Measurements from ENCODE around the gene ATE1. TPM values are rescaled to one million over a fixed set of nuclear protein-coding genes. Genes with fewer than 3 reads are reported as not detected.

ATE1 gene
- total and polyA plus RNA-seq, 8 donors, result 2.8 to 15.4 (median 8.5) TPM

DNA sequence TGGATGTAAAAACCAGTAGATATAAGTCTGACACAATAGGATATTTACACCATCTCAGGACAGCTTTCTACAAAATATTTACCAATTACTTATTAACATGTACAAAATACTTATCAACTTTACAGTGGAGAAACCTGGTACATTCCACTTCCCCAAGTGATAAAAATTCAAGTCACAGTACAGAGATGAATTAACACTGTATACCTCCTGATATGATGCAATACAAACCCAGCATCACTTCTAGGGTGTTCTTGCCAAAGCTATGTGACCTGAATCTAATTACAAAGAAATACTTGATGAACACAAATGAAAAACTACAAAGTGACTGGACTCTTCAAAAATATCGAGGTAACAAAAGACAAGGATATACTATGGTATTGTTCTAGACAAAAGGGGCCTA is 173.2 kb downstream of the ATE1 start:
- DNase-seq, result no peak
- no peaks in the 10 kb centered on the region for H3K27me3 ChIP-seq
- WGBS, 2 donors, result 90 to 91% methylated on average over 1 of the region's 1 CpG
- intact Hi-C loops (cut with DNase I), result no loop called here
- H3K4me3 ChIP-seq, result no peak overlapping the region
- ATAC-seq, result no peak
- no peak for FAIRE-seq
- H3K36me3 ChIP-seq, result no peaks in the 10 kb centered on the region
- H3K9me3 ChIP-seq, result no peaks in the 10 kb centered on the region
- TF ChIP-seq, protein P1, sequence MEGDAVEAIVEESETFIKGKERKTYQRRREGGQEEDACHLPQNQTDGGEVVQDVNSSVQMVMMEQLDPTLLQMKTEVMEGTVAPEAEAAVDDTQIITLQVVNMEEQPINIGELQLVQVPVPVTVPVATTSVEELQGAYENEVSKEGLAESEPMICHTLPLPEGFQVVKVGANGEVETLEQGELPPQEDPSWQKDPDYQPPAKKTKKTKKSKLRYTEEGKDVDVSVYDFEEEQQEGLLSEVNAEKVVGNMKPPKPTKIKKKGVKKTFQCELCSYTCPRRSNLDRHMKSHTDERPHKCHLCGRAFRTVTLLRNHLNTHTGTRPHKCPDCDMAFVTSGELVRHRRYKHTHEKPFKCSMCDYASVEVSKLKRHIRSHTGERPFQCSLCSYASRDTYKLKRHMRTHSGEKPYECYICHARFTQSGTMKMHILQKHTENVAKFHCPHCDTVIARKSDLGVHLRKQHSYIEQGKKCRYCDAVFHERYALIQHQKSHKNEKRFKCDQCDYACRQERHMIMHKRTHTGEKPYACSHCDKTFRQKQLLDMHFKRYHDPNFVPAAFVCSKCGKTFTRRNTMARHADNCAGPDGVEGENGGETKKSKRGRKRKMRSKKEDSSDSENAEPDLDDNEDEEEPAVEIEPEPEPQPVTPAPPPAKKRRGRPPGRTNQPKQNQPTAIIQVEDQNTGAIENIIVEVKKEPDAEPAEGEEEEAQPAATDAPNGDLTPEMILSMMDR (IDR thresholded peaks at IDR 0.05), result no peak
- H3K27ac ChIP-seq, result no peak overlapping the region
- H3K4me1 ChIP-seq, result no peaks in the 10 kb centered on the region

DNA sequence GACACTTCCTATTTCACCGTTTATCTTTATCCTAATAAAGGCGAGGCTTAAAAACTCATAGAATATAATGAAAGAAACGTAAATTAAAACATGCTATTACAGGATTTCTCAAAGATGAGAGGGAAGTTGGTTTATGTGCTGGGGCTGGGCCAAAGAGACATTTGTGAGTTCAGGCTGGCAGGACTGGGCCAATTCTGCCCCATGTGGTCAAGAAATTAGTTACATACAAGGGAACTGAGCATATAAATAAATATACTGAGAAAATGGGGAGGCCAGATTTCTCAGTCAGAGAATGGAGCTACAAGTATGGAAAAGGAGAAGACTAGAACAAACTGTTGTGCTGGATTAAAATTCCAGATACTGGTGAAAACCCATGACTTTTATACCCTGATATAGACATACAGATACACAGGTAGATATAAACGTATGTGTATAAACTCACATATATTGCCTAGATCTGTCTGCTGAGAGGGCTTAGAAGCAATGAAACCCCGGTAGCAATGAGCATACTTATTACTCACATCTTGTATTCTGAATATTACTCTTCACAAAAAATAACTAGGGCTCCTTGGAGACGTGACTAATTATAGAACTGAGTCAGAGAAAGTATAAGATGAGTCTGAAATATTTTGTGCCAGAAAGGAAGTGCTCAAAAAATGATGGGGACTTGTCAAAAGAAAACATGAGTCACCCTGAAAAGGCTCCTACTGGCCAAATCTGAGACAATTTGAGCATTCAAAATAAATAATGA is 173.9 kb downstream of the ATE1 start:
- H3K4me1 ChIP-seq, result no peaks in the 10 kb centered on the region
- H3K9me3 ChIP-seq, result no peaks in the 10 kb centered on the region
- intact Hi-C loops (cut with DNase I), result no loop called here
- WGBS, 2 donors, result 91 to 92% methylated on average over 6 of the region's 6 CpGs
- no peaks in the 10 kb centered on the region for H3K36me3 ChIP-seq
- H3K27me3 ChIP-seq, result no peaks in the 10 kb centered on the region
- DNase-seq (no peak), ATAC-seq (peak in 1 of 4 donors; percentile 51), FAIRE-seq (no peak)
- no peak overlapping the region for H3K27ac ChIP-seq
- TF ChIP-seq, protein P1 (IDR thresholded peaks at IDR 0.05), result no peak
- H3K4me3 ChIP-seq, result no peak overlapping the region

DNA sequence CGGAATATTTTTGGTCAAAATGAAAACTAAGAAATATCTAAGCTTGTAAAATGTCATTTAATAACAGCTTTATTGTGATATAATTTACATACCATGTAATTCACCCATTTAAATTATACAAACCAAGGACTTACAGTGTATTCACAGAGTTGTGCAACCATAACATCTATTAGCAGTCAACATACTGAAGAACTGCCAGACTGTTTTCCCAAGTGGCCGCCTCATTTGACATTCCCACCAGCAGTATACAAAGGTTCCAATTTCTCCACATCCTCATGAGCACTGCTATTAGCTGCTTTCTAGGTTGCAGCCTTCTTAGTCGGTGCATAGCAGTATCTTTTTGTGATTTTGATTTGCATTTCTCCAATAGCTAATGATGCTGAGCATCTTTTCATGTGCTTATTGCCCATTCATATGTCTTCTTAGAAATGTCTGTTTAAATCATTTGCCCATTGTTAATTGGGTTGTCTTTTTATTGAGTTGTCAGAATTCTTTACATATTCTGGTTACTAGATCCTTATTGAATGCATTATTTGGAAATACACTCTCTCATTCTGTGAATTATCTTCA is 176.6 kb downstream of the ATE1 start:
- Histone ChIP-seq H3K27me3 (no peaks in the 10 kb centered on the region), H3K4me1 (no peaks in the 10 kb centered on the region), H3K4me3 (no peak overlapping the region), H3K27ac (no peak overlapping the region), H3K9me3 (no peaks in the 10 kb centered on the region), H3K36me3 (no peaks in the 10 kb centered on the region)
- 89 to 96% methylated on average over 3 of the region's 3 CpGs for WGBS, 2 donors
- no peak for ATAC-seq
- TF ChIP-seq, protein P1 (IDR thresholded peaks at IDR 0.05), result no peak
- intact Hi-C loops (cut with DNase I), result no loop called here
- no peak for FAIRE-seq
- DNase-seq, result no peak

DNA sequence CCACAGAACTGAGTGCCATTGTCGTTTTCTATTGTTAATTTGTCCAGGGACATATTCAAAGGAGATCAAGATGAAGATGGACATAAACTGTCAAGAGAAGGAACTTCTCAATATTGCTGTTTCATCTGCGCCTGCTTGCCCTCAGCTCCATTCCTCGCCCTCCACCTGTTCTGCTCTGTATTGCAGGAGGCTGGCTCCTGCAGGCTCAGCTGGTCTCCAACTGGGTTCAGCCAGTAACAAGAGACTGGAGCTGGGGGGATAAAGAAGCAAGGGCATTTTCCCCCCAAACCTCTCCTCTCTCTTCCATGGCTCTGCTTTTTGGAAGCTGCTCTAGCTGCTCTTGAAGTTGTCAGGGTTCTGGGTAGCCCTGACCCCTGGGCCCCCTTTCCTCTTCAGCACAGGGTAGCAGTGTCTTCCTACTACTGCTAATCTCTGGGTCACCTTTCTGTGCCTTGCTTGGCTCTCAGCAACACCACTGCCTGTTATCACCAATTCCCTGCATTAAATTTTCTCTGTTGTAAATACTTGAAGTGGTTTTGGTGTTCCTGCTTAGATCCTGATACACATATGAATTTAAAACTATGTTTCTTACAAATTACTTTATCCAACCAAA is 180.6 kb downstream of the ATE1 start:
- no peaks in the 10 kb centered on the region for H3K4me1 ChIP-seq
- no peak for DNase-seq
- H3K27me3 ChIP-seq, result no peaks in the 10 kb centered on the region
- no peak for ATAC-seq
- no peak for FAIRE-seq
- intact Hi-C loops (cut with DNase I), result no loop called here
- no peaks in the 10 kb centered on the region for H3K9me3 ChIP-seq
- no peak overlapping the region for H3K4me3 ChIP-seq
- TF ChIP-seq, protein P1 (IDR thresholded peaks at IDR 0.05), result no peak
- H3K27ac ChIP-seq, result no peak overlapping the region
- WGBS, 2 donors, result 77 to 92% methylated on average over 3 of the region's 3 CpGs
- no peaks in the 10 kb centered on the region for H3K36me3 ChIP-seq
